ENCODE results near the gene LRRC51.

The LRRC51 gene

GRCh38 chr11:72080326-72081183 lies at the start of gene LRRC51, which contains the start of gene NUMA1:
LRRC51 (plus strand) TSS chr11:72080850; CDS start chr11:72089084, 8,234 bp downstream.
NUMA1 (minus strand) TSS chr11:72080542; CDS start chr11:72035943, 44,599 bp downstream.
- peak; percentile 98 for DNase-seq (ENCODE audit: low read depth)

GRCh38 chr11:72036687-72037086 lies 44.0 kb upstream of the LRRC51 start:
- no peak for DNase-seq (ENCODE audit: low read depth)

GRCh38 chr11:72037554-72038311 lies 42.9 kb upstream of the LRRC51 start:
- DNase-seq (ENCODE audit: low read depth): no peak

GRCh38 chr11:72038491-72038890 lies 42.2 kb upstream of the LRRC51 start:
- DNase-seq (ENCODE audit: low read depth): no peak

GRCh38 chr11:72039031-72039855 lies 41.4 kb upstream of the LRRC51 start:
- no peak for DNase-seq (ENCODE audit: low read depth)

- DNase-seq (ENCODE audit: low read depth): no peak
Observed at GRCh38 chr11:72039856-72040401, 40.7 kb upstream of the LRRC51 start.

- DNase-seq (ENCODE audit: low read depth): peak; percentile 70
Observed at GRCh38 chr11:72040491-72041363, 39.9 kb upstream of the LRRC51 start.

GRCh38 chr11:72041364-72042063 lies 39.1 kb upstream of the LRRC51 start:
- peak; percentile 17 for DNase-seq (ENCODE audit: low read depth)

- DNase-seq (ENCODE audit: low read depth): no peak
Observed at GRCh38 chr11:72042064-72042745, 38.4 kb upstream of the LRRC51 start.

- no peak for DNase-seq (ENCODE audit: low read depth)
Observed at GRCh38 chr11:72045849-72046248, 34.8 kb upstream of the LRRC51 start.

- no peak for DNase-seq (ENCODE audit: low read depth)
Observed at GRCh38 chr11:72048766-72049460, 31.7 kb upstream of the LRRC51 start.

- no peak for DNase-seq (ENCODE audit: low read depth)
Observed at GRCh38 chr11:72058416-72059034, 22.1 kb upstream of the LRRC51 start.

- no peak for DNase-seq (ENCODE audit: low read depth)
Observed at GRCh38 chr11:72061739-72062396, 18.8 kb upstream of the LRRC51 start.

GRCh38 chr11:72066855-72067254 lies 13.8 kb upstream of the LRRC51 start:
- no peak for DNase-seq (ENCODE audit: low read depth)

GRCh38 chr11:72067266-72067665 lies 13.4 kb upstream of the LRRC51 start:
- DNase-seq (ENCODE audit: low read depth): no peak

GRCh38 chr11:72067676-72068075 lies 13.0 kb upstream of the LRRC51 start:
- no peak for DNase-seq (ENCODE audit: low read depth)

GRCh38 chr11:72069200-72069599 lies 11.4 kb upstream of the LRRC51 start:
- no peak for DNase-seq (ENCODE audit: low read depth)

GRCh38 chr11:72069787-72070251 lies 10.8 kb upstream of the LRRC51 start:
- DNase-seq (ENCODE audit: low read depth): no peak
